NT2/D1 (cell line): ENCODE data around the gene CHRNG.

ENCODE experiments used
- DNase-seq: peaks from one replicate; pipeline ENCODE4 v3.0.0-alpha.2; 2011; ENCODE audit warnings: low read depth, low spot score
- H3K27me3 ChIP-seq: 2 replicates; pipeline ENCODE4 v1.6.0; 2011; ENCODE audit warnings: mild to moderate bottlenecking; ENCODE audit not compliant: insufficient read length, insufficient read depth
- H3K36me3 ChIP-seq: 2 replicates; pipeline ENCODE4 v1.6.1; 2011; ENCODE audit warnings: mild to moderate bottlenecking, low read length, mixed read lengths; ENCODE audit not compliant: insufficient read depth, insufficient read length
- H3K4me1 ChIP-seq: 2 replicates; pipeline ENCODE4 v1.5.1; 2011; ENCODE audit not compliant: insufficient read depth, insufficient read length
- H3K4me3 ChIP-seq: 2 replicates; pipeline ENCODE4 v1.5.1; 2011; ENCODE audit warnings: low read depth; ENCODE audit not compliant: insufficient read length
- H3K9ac ChIP-seq: 2 replicates; pipeline ENCODE4 v1.6.0; 2011; ENCODE audit warnings: low read depth; ENCODE audit not compliant: insufficient read length
- H3K9me3 ChIP-seq: 2 replicates; pipeline ENCODE4 v1.5.1; 2011; ENCODE audit warnings: mild to moderate bottlenecking, low read length; ENCODE audit not compliant: insufficient read depth
- SUZ12 ChIP-seq: IDR thresholded peaks from 2 replicates; pipeline ENCODE4 v1.6.1; 2011; ENCODE audit not compliant: insufficient read length, insufficient read depth; ENCODE audit errors: extremely low read depth
- YY1 ChIP-seq: IDR thresholded peaks from 2 replicates; pipeline ENCODE4 v1.6.1; 2011; ENCODE audit not compliant: insufficient read length, insufficient read depth
- ZNF274 ChIP-seq: IDR thresholded peaks from 2 replicates; pipeline ENCODE4 v1.6.1; 2011; ENCODE audit warnings: mild to moderate bottlenecking, low read depth, low read length

Gene CHRNG

DNA sequence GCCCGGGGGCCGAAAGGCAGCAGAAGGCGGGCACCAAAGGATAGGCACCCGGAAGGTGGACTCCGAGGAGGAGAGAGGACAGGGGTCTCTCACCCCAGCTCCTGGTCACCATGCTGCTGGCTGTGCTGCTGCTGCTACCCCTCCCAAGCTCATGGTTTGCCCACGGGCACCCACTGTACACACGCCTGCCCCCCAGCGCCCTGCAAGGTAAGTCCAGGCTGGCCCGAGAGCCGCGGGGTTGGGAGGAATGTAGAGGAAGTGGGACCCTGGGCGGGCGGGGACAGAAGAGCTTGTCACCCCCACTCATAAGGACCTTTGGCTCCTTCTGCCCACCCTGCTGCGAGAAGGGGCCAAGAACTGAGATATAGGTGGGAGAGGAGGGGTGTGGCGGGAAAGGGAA is 19.0 kb upstream of the CHRNG start:
- H3K9ac ChIP-seq: no peak overlapping the region
- H3K9me3 ChIP-seq: no peaks in the 10 kb centered on the region
- H3K4me1 ChIP-seq: peaks cover 22% of the 10 kb centered on the region
- H3K4me3 ChIP-seq: no peak overlapping the region
- TF ChIP-seq SUZ12: no peak
- no peak for TF ChIP-seq YY1
- no peak for TF ChIP-seq ZNF274
- H3K36me3 ChIP-seq: no peaks in the 10 kb centered on the region
- DNase-seq: no peak
- H3K27me3 ChIP-seq: peaks cover 56% of the 10 kb centered on the region

DNA sequence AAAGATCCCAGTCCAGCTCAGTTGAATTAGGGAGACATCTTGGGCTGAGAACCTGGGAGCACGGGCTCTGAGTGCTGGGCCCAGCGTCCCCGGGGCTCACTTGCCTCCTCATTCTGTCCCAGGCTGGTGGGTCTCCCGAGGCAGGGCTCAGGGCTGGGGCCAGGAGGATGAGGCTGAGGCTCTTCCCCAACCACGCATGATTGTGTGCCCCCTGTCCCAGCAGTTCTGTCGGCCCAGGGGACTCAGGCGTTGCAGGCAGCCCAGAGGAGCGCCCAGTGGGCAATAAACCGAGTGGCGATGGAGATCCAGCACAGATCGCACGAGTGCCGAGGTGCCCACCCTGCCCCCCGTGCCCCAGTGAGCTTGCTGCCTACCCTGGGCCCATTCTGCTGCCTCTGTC is 18.4 kb upstream of the CHRNG start:
- Histone ChIP-seq H3K9ac (peak overlapping the region; percentile 32), H3K4me3 (no peak overlapping the region), H3K36me3 (no peaks in the 10 kb centered on the region), H3K4me1 (peaks cover 23% of the 10 kb centered on the region), H3K9me3 (no peaks in the 10 kb centered on the region), H3K27me3 (peaks cover 58% of the 10 kb centered on the region)
- no peak for TF ChIP-seq ZNF274
- TF ChIP-seq YY1: no peak
- DNase-seq: no peak

DNA sequence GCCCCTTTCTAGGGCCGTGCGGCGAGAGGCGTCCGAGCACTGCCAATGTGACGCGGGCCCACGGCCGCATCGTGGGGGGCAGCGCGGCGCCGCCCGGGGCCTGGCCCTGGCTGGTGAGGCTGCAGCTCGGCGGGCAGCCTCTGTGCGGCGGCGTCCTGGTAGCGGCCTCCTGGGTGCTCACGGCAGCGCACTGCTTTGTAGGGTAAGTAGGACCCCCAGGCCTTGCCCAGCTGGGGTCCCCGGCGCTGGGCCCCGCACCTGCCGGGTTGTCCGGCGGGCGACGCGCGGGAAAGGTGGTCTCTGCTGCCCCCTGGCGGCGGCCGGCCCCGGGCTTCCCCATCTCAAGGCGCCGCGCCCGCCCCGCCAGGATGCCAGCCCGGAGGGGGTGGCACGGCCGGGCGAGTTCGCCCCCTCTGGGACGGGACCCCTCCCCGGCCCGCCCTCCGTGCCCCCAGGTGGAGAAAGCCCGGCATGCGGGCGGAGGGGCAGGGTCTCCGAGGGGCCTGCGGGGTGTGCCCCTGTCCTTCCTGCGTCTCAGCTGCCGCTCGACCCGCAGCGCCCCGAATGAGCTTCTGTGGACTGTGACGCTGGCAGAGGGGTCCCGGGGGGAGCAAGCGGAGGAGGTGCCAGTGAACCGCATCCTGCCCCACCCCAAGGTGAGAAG is 17.4 kb upstream of the CHRNG start:
- no peaks in the 10 kb centered on the region for H3K36me3 ChIP-seq
- H3K27me3 ChIP-seq: peaks cover 58% of the 10 kb centered on the region
- peaks cover 24% of the 10 kb centered on the region for H3K4me1 ChIP-seq
- TF ChIP-seq SUZ12 (peak; percentile 18), ZNF274 (no peak), YY1 (no peak)
- H3K9me3 ChIP-seq: no peaks in the 10 kb centered on the region
- peak overlapping the region; percentile 11 for H3K4me3 ChIP-seq
- H3K9ac ChIP-seq: no peak overlapping the region
- DNase-seq: no peak

DNA sequence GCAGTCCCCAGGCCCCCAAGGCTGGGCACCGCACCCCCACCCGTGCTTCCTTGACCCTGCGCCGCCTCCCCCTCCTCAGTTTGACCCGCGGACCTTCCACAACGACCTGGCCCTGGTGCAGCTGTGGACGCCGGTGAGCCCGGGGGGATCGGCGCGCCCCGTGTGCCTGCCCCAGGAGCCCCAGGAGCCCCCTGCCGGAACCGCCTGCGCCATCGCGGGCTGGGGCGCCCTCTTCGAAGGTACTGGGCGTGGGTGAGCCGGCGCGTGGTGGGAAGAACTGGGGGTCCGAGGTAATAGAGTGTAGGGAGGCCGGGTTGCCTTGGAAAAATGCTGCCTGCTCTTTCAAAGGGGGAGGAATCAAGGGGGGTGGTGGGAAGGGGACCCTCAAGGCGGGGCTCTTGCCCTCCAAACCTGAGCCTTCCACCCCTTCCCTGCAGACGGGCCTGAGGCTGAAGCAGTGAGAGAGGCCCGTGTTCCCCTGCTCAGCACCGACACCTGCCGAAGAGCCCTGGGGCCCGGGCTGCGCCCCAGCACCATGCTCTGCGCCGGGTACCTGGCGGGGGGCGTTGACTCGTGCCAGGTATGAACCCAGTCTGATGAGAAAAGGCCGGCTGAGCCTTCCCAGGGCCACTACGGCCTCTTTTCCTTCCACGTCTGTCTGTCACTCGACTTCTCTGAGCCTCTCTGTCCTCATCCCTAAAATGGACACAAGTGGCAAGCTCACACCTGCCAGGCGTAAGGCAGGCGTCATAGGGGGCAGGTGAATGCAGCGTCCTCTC is 16.7 kb upstream of the CHRNG start:
- no peak for DNase-seq
- no peaks in the 10 kb centered on the region for H3K36me3 ChIP-seq
- H3K4me1 ChIP-seq: peaks cover 24% of the 10 kb centered on the region
- H3K9ac ChIP-seq: no peak overlapping the region
- H3K4me3 ChIP-seq: no peak overlapping the region
- no peaks in the 10 kb centered on the region for H3K9me3 ChIP-seq
- TF ChIP-seq ZNF274 (no peak), SUZ12 (peak; percentile 59), YY1 (no peak)
- H3K27me3 ChIP-seq: peaks cover 54% of the 10 kb centered on the region

DNA sequence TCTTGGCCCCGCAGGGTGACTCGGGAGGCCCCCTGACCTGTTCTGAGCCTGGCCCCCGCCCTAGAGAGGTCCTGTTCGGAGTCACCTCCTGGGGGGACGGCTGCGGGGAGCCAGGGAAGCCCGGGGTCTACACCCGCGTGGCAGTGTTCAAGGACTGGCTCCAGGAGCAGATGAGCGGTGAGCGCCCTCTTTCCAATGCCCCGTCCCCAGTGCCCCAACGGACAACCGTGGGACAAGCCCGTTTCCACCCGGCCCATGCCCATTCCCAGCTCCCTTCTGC is 16.1 kb upstream of the CHRNG start:
- TF ChIP-seq ZNF274: no peak
- no peak for TF ChIP-seq YY1
- no peak for TF ChIP-seq SUZ12
- Histone ChIP-seq H3K36me3 (no peaks in the 10 kb centered on the region), H3K27me3 (peaks cover 54% of the 10 kb centered on the region), H3K9ac (peak overlapping the region; percentile 82), H3K9me3 (no peaks in the 10 kb centered on the region), H3K4me1 (peaks cover 26% of the 10 kb centered on the region), H3K4me3 (peak overlapping the region; percentile 43)
- no peak for DNase-seq

DNA sequence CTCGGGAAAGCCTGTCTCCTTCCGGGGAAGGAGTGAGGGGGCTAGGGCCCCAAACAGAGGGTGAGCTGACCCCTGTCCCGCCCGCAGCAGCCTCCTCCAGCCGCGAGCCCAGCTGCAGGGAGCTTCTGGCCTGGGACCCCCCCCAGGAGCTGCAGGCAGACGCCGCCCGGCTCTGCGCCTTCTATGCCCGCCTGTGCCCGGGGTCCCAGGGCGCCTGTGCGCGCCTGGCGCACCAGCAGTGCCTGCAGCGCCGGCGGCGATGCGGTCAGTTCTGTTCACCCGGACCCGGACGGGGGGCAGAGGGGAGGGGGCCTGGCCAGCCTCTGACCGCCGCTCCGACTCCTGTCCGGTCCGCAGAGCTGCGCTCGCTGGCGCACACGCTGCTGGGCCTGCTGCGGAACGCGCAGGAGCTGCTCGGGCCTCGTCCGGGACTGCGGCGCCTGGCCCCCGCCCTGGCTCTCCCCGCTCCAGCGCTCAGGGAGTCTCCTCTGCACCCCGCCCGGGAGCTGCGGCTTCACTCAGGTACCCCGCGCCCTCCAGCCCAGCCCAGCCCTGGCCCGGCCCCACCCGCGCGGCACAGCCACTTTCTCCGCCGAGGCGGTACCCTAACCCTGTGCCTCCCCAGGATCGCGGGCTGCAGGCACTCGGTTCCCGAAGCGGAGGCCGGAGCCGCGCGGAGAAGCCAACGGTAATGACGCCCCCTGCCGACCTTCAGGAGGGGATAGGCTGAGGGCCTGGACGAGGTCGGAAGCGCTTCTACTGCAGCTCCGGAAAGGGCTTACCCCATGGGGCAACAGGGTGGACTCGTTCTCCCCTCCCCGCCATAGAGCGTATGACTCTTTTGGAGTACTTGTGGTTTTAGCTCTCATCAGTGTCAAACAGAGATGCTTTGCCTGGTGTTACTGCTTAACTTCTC is 15.6 kb upstream of the CHRNG start:
- H3K9me3 ChIP-seq: no peaks in the 10 kb centered on the region
- no peak for TF ChIP-seq YY1
- peak overlapping the region; percentile 82 for H3K9ac ChIP-seq
- peaks cover 60% of the 10 kb centered on the region for H3K27me3 ChIP-seq
- no peaks in the 10 kb centered on the region for H3K36me3 ChIP-seq
- H3K4me1 ChIP-seq: peaks cover 24% of the 10 kb centered on the region
- peak overlapping the region; percentile 43 for H3K4me3 ChIP-seq
- DNase-seq: peak; percentile 82

DNA sequence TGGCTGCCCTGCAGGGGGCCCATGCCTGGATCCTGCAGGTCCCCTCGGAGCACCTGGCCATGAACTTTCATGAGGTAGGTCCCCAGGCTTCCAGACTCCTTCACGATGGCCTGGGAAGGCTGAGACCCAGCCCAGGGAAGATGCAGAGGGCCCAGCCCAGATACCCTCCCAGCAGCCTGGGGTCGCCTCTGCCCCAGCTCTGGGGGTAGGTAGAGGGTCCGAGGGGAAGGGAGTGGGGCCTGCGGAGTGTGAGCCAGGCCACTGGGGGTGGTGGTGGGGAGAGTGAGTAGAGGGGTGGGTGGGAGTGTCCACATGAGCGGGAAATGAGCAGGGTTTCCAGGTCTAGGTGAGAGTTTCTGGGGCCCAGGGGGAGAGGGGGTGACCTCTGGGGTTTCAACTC is 14.7 kb upstream of the CHRNG start:
- DNase-seq: no peak
- H3K4me1 ChIP-seq: peaks cover 23% of the 10 kb centered on the region
- no peaks in the 10 kb centered on the region for H3K36me3 ChIP-seq
- H3K9me3 ChIP-seq: no peaks in the 10 kb centered on the region
- H3K27me3 ChIP-seq: peaks cover 63% of the 10 kb centered on the region
- no peak for TF ChIP-seq YY1
- no peak for TF ChIP-seq ZNF274
- H3K4me3 ChIP-seq: no peak overlapping the region
- H3K9ac ChIP-seq: no peak overlapping the region
